Activated CD4-positive, alpha-beta memory T cell treated with anti-CD3 and anti-CD28 coated beads for 36 hours (primary cell): ENCODE data around the gene LMTK2. TPM values are rescaled to one million over a fixed set of nuclear protein-coding genes. Genes with fewer than 3 reads are reported as not detected.

Experiments used
- CTCF ChIA-PET: fragments of 350-600 bp; sonication (Branson Sonifier 250); formaldehyde crosslinking; loops from one replicate; lab custom pipeline; 2021; ENCODE audit warnings: antibody characterized with exemption, inconsistent platforms; lab: Charles Lee
- POLR2A ChIA-PET: fragments of 350-600 bp; sonication (Branson Sonifier 250); formaldehyde crosslinking; loops from one replicate; lab custom pipeline; 2021; ENCODE audit warnings: antibody characterized with exemption; lab: Charles Lee
- DNase-seq: peaks from one replicate; pipeline ENCODE4 v3.0.0-alpha.2; 2020
- H3K27ac Mint-ChIP-seq: one replicate; pipeline ENCODE4 v1.8.0; 2021; ENCODE audit warnings: mixed read lengths
- H3K27me3 Mint-ChIP-seq: one replicate; pipeline ENCODE4 v1.8.0; 2021; ENCODE audit warnings: mixed read lengths
- H3K36me3 Mint-ChIP-seq: one replicate; pipeline ENCODE4 v1.8.0; 2021; ENCODE audit warnings: mixed read lengths
- H3K4me1 Mint-ChIP-seq: one replicate; pipeline ENCODE4 v1.8.0; 2021; ENCODE audit warnings: low read depth, mixed read lengths
- H3K4me3 Mint-ChIP-seq: one replicate; pipeline ENCODE4 v1.8.0; 2021; ENCODE audit warnings: mild to moderate bottlenecking, mixed read lengths
- H3K9me3 Mint-ChIP-seq: one replicate; pipeline ENCODE4 v1.8.0; 2021; ENCODE audit warnings: mixed read lengths
- intact Hi-C: fragments of 100-400 bp; cut with micrococcal nuclease; formaldehyde crosslinking; loops from one replicate; pipeline ENCODE4 v1.15.1; 2023
- total RNA-seq, 2 experiments: library from RNA; stranded (reverse); gene quantifications; one replicate each; pipeline ENCODE4 v1.2.3, GENCODE V29; 2021

Gene LMTK2
- total RNA-seq, 2 experiments from 2014 or later: 10.6 to 10.8 TPM

DNA sequence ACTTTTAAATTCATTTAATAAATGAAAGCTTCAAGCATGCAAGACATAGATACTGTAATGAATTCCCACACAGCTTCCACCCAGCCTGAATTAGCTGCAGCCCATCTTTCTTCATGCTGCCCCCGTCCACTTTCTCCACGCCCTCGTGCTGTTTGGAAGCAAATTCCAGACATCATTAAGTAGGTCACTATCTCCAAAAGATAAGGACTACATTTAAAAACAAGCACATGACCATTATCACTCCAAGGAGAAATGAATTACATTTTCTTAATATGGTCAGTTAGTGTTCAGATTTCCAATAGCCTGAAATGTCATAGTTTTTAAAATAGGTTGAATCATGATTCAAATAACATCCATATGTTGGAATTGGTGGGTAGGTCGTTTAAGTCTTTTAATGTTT is 24.3 kb downstream of the LMTK2 start:
- intact Hi-C loops: loop anchor here (1.0 to 5.0 kb wide), 3 partner anchors 25 to 150 kb away; partner anchors contain the start of genes BRI3 and LMTK2
- no peak for DNase-seq
- Mint-ChIP-seq H3K4me1 (peaks cover 44% of the 10 kb centered on the region), H3K27ac (no peak overlapping the region), H3K9me3 (no peaks in the 10 kb centered on the region), H3K4me3 (no peak overlapping the region), H3K27me3 (no peaks in the 10 kb centered on the region), H3K36me3 (no peaks in the 10 kb centered on the region)
- ChIA-PET POLR2A (interaction anchor here (1.0 to 1.2 kb wide), 2 partner anchors 21 to 25 kb away, joined by 3 to 4 read pairs; no protein-coding TSS in a partner anchor), CTCF (interaction anchor here (1.9 to 2.3 kb wide), 2 partner anchors 25 to 38 kb away, joined by 8 to 17 read pairs; partner anchors contain the start of gene LMTK2)

DNA sequence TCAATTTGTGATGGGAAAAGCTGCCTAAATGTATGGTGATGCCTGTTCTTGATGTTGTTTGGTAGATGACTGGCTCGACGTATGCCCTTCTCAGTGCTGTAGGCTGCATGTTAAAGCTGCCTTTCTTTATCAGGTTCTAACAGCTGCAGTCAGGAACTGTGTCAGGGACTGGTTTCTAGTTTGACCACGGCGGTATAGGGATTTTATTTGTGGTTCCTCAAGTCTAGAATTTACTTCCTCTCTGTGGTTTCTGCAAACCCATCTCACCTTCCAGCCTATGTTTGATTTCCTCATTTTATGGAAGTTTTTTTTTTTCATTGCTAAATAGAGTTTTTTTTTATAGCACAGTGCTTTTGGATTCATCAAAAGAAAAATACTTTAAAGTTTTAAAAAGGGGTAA is 26.5 kb downstream of the LMTK2 start:
- Mint-ChIP-seq H3K27ac (peak overlapping the region; percentile 43), H3K4me1 (peaks cover 44% of the 10 kb centered on the region), H3K27me3 (no peaks in the 10 kb centered on the region), H3K4me3 (no peak overlapping the region), H3K36me3 (peaks cover 3% of the 10 kb centered on the region), H3K9me3 (no peaks in the 10 kb centered on the region)
- DNase-seq: peak; percentile 28
- intact Hi-C loops: loop anchor here (5.0 kb wide), 1 partner anchor 69 kb away; no protein-coding TSS in a partner anchor
- ChIA-PET POLR2A (interaction anchor here (0.7 kb wide), 1 partner anchor 706 kb away, joined by 3 read pairs; no protein-coding TSS in a partner anchor), CTCF (interaction anchor here (0.6 to 2.1 kb wide), 5 partner anchors 12 to 112 kb away, joined by 3 to 12 read pairs (median 7); no protein-coding TSS in a partner anchor)

DNA sequence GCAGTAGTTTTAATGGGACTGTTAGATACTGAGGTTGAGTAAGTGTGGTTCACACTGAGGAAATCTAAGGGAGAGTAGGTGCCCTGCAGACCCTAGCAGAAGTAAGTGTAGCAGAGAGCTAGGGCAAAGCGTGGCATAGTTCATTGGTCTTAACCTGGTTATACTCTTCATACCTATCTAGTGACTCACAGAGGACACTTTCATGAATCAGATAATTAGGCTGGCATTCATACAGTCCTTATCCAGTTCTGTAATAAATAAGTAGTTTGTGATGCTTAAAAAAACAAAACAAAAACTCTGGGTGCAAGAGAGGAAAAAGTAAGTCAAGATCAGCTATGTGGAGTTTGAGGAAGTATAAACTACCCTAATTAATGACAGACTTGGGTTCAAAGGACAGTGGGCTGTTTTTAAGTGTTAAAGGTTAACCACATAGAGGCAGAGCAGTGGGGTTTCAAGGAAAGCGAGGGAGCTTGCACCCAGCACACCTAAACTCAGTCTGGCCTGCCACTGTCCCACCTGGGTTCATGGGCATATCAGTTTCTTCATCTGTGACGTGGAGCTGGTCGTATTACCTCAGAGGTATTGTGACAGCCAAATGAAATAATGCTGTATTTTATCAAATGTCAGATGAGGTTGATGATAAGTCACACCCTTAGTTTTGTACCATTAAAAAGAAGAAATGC is 27.1 kb downstream of the LMTK2 start:
- H3K27ac Mint-ChIP-seq: no peak overlapping the region
- POLR2A ChIA-PET: interaction anchor here (0.7 kb wide), 1 partner anchor 705 kb away, joined by 3 read pairs; no protein-coding TSS in a partner anchor
- no peak for DNase-seq
- H3K27me3 Mint-ChIP-seq: no peaks in the 10 kb centered on the region
- CTCF ChIA-PET: interaction anchor here (0.6 to 2.1 kb wide), 8 partner anchors 12 to 1718 kb away, joined by 3 to 12 read pairs (median 5); no protein-coding TSS in a partner anchor
- peaks cover 44% of the 10 kb centered on the region for H3K4me1 Mint-ChIP-seq
- no peak overlapping the region for H3K4me3 Mint-ChIP-seq
- peaks cover 3% of the 10 kb centered on the region for H3K36me3 Mint-ChIP-seq
- no peaks in the 10 kb centered on the region for H3K9me3 Mint-ChIP-seq
- intact Hi-C loops: loop anchor here (5.0 kb wide), 1 partner anchor 69 kb away; no protein-coding TSS in a partner anchor

DNA sequence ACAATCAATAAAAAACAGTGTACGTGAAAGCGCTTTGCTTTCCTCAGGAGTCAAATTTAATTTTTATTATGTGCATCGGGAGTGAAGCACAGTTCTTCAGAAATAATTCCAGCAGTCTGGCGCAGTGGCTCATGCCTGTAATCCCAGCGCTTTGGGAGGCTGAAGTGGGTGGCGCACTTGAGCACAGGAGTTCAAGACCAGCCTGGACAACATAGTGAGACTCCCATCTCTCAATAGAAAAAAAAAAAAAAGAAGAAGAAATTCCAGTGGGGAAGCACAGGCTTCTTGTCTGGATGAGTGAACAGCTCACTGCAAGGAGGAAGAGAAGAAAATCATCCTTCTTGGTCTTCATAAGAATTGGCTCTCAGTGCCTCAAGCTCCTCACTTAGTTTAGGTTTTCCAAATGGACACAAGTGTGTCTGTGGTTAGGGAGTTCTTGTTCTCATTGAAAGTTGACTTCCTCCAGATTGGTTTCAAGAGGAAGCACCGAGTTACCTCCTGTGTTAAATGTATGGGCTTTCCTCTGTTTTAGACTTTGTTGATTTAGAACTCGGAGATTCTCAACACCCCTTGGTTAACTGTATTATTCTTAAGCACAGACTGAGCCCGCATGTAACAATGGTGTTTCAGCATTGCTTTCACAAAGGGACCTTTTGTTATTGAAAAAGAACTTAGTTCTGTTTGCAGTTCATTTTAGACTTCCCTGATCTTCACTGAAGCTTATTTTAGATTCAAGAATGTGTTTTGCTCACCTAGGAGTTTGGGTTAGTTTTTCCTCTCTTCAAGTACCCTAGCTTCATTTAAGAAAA is 28.0 kb downstream of the LMTK2 start:
- no peak overlapping the region for H3K27ac Mint-ChIP-seq
- no peak overlapping the region for H3K4me3 Mint-ChIP-seq
- H3K9me3 Mint-ChIP-seq: no peaks in the 10 kb centered on the region
- POLR2A ChIA-PET: interaction anchor here (0.6 kb wide), 1 partner anchor 10 kb away, joined by 3 read pairs; no protein-coding TSS in a partner anchor
- intact Hi-C loops: loop anchor here (5.0 kb wide), 1 partner anchor 68 kb away; no protein-coding TSS in a partner anchor
- CTCF ChIA-PET: interaction anchor here (0.6 to 2.1 kb wide), 8 partner anchors 24 to 1719 kb away, joined by 3 to 12 read pairs (median 6); no protein-coding TSS in a partner anchor
- peaks cover 10% of the 10 kb centered on the region for H3K36me3 Mint-ChIP-seq
- peaks cover 43% of the 10 kb centered on the region for H3K4me1 Mint-ChIP-seq
- no peak for DNase-seq
- H3K27me3 Mint-ChIP-seq: no peaks in the 10 kb centered on the region

DNA sequence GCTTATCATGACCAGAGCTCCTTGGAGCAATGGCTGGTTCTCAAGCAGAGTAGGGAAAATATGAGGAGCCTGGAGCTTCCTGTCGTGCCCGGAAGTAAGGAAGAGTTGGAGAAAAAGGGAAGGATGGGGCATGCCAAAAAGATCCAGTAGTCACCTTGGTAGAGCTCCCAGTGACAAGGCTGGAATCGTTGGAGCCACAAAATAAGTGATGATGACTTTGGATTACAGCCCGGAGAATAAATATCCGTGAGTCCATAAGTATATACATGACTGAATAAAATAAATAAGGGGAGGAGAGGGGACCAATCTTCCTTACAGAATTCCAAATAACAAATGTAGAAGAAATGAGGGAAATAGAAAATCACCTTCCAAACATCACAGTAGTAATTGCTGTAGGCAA is 29.3 kb downstream of the LMTK2 start:
- DNase-seq: no peak
- Mint-ChIP-seq H3K4me3 (no peak overlapping the region), H3K4me1 (peaks cover 33% of the 10 kb centered on the region), H3K36me3 (peaks cover 10% of the 10 kb centered on the region), H3K27ac (no peak overlapping the region), H3K27me3 (no peaks in the 10 kb centered on the region), H3K9me3 (no peaks in the 10 kb centered on the region)
- CTCF ChIA-PET: interaction anchor here (1.0 to 1.9 kb wide), 2 partner anchors 30 to 33 kb away, joined by 3 to 6 read pairs; no protein-coding TSS in a partner anchor
- intact Hi-C loops: no loop called here
- POLR2A ChIA-PET: no interaction called here

DNA sequence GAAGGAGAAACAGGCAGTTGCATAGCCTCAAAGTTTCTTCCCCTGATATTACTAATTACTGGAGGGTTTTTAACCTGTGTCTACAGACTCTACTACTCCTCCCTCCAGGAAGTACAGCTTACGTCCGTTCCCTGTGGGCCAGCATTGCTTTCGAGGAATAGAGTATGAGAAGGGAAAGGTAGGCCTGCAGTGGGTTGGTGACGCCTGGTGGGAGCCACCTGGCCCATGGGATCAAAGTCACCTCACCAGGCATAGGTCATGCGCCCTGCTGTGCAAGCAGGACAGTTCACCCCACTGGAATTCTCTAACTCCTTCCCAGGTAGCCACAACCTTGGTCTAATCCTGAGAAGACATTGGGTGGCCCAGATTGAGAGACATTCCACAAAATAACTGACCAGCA is 29.8 kb downstream of the LMTK2 start:
- Mint-ChIP-seq H3K27me3 (no peaks in the 10 kb centered on the region), H3K27ac (no peak overlapping the region), H3K36me3 (peaks cover 10% of the 10 kb centered on the region), H3K4me3 (no peak overlapping the region), H3K4me1 (peaks cover 28% of the 10 kb centered on the region), H3K9me3 (no peaks in the 10 kb centered on the region)
- ChIA-PET CTCF (interaction anchor here (1.9 kb wide), 1 partner anchor 32 kb away, joined by 6 read pairs; no protein-coding TSS in a partner anchor), POLR2A (no interaction called here)
- intact Hi-C loops: no loop called here
- no peak for DNase-seq

DNA sequence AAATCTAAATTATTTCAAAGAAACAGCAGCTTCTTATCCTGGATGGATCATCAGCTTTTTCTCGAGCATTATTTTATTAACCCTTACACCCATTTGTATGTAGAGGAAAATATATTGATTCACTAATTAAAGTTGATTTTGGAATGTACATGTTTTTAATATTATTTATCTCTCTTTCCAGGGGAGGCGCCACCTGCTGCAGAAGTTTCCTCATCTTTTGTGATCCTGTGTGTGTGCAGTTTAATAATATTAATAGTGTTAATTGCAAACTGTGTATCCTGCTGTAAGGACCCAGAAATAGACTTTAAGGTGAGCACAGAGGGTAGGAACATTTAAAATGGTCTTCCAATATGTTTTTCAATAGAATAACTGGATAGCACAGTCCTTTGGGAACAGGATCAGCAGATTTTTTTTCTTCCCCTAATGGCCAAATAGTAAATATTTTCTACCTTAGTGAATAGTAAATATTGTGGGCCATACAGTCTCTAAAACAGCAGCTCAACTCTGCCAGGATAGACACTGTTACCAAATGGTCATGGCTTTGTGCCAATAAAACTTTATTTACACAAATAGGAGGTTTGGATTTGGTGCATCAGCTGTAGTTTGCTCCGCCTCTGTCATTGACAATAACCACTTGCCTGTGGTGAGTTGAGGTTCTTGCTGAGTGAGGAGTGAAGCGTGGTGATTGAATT is 30.6 kb downstream of the LMTK2 start:
- ChIA-PET CTCF (interaction anchor here (0.6 kb wide), 1 partner anchor 83 kb away, joined by 3 read pairs; no protein-coding TSS in a partner anchor), POLR2A (no interaction called here)
- DNase-seq: no peak
- Mint-ChIP-seq H3K9me3 (no peaks in the 10 kb centered on the region), H3K27ac (no peak overlapping the region), H3K36me3 (peaks cover 14% of the 10 kb centered on the region), H3K4me1 (peaks cover 20% of the 10 kb centered on the region), H3K27me3 (no peaks in the 10 kb centered on the region), H3K4me3 (no peak overlapping the region)
- intact Hi-C loops: no loop called here

DNA sequence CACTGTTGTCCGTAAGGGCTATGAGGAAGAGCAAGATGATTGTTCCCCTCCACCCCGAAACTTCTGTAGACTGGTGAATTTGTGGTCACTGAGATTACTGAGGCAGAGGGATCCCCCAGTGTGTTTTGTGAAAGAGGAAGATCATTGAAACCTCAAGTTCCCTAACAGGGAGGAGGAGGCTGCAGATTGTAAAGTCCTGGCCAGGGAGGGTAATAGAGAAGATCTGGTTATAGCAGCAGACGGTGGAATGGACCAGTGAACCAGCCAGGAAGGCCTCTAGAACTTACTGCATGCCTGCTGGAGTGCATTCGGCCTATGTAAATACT is 31.1 kb downstream of the LMTK2 start:
- no peak for DNase-seq
- POLR2A ChIA-PET: no interaction called here
- Mint-ChIP-seq H3K27ac (no peak overlapping the region), H3K27me3 (no peaks in the 10 kb centered on the region), H3K4me1 (peaks cover 15% of the 10 kb centered on the region), H3K4me3 (no peak overlapping the region), H3K36me3 (peaks cover 15% of the 10 kb centered on the region), H3K9me3 (no peaks in the 10 kb centered on the region)
- intact Hi-C loops: no loop called here
- CTCF ChIA-PET: interaction anchor here (0.6 kb wide), 1 partner anchor 83 kb away, joined by 3 read pairs; no protein-coding TSS in a partner anchor

DNA sequence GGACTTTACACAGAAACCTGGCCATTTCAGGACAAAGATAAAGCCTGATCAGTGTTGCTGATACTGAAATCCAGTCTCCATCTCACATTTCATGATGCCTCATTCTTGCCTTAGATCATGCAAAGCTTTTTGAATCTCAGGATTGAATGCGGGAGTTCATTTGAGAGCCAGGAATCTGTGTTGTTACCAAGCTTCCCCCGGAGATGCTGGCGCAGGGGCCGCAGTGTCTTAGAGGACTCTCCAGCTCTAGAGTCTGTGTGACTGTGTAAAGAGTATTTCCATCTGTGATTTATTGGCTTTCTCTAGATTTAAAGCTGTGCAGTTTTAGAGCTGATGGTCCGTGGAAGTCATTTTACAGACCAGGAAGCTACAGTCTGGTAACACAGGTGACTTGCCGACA is 32.0 kb downstream of the LMTK2 start:
- H3K27me3 Mint-ChIP-seq: no peaks in the 10 kb centered on the region
- peaks cover 6% of the 10 kb centered on the region for H3K4me1 Mint-ChIP-seq
- H3K9me3 Mint-ChIP-seq: no peaks in the 10 kb centered on the region
- ChIA-PET CTCF (interaction anchor here (0.6 kb wide), 1 partner anchor 694 kb away, joined by 3 read pairs; no protein-coding TSS in a partner anchor), POLR2A (no interaction called here)
- H3K27ac Mint-ChIP-seq: no peak overlapping the region
- H3K4me3 Mint-ChIP-seq: no peak overlapping the region
- no peak for DNase-seq
- intact Hi-C loops: no loop called here
- H3K36me3 Mint-ChIP-seq: peaks cover 24% of the 10 kb centered on the region

DNA sequence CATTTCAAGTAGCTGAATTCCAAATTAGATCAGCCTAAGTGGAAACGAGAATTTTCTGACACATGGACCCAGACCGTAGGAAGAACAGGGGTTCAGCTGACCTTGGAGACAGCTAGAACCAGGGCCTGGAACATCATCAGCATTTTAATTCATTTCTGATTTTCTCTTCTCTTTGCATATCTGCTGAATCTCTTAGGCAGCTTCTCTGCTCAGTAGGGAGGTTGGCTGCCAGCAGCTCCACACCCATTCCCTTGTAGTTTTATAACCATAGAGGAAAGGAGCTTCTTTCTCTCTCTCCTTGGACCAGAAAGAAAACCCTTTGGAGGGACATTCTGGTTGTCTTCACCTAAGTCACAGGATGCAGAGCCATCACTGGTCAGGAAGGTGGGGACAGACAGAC is 36.0 kb downstream of the LMTK2 start:
- Mint-ChIP-seq H3K27ac (no peak overlapping the region), H3K27me3 (no peaks in the 10 kb centered on the region), H3K4me3 (no peak overlapping the region), H3K36me3 (peaks cover 40% of the 10 kb centered on the region), H3K4me1 (no peaks in the 10 kb centered on the region), H3K9me3 (peaks cover 6% of the 10 kb centered on the region)
- DNase-seq: no peak
- POLR2A ChIA-PET: no interaction called here
- CTCF ChIA-PET: interaction anchor here (1.2 to 2.3 kb wide), 3 partner anchors 24 to 121 kb away, joined by 4 to 8 read pairs (median 7); no protein-coding TSS in a partner anchor
- intact Hi-C loops: no loop called here

DNA sequence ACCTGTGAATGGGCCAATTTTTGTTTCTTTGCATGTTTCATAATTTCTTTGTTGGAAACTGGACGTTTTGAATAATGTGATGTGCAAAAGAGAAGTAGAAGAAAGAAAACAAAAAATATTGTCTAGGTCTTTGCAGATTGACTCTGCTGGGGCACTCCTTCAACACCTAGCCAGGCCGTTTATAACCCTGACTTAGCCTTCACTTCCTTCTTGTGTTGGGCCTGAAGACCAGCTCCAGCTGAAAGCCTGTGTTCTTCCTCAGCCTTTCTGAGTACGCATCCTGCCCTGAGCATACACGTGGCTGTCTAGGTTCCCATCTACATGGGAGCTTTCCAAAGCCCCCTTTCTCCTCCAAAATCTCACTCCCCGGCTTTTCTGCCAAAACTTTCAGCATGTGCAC is 41.9 kb downstream of the LMTK2 start:
- ChIA-PET POLR2A (no interaction called here), CTCF (interaction anchor here (1.0 kb wide), 1 partner anchor 20 kb away, joined by 3 read pairs; no protein-coding TSS in a partner anchor)
- Mint-ChIP-seq H3K4me1 (no peaks in the 10 kb centered on the region), H3K36me3 (peaks cover 23% of the 10 kb centered on the region), H3K27ac (no peak overlapping the region), H3K27me3 (no peaks in the 10 kb centered on the region), H3K4me3 (no peak overlapping the region), H3K9me3 (peaks cover 6% of the 10 kb centered on the region)
- intact Hi-C loops: no loop called here
- DNase-seq: no peak
